Right lobe of liver (tissue), 4 donors: ENCODE measurements around the gene IQSEC3.

Experiments
- POLR2A ChIP-seq: fragments of 450-650 bp; IDR thresholded peaks from one replicate; pipeline ENCODE4 v1.6.1; 2017; ENCODE audit warnings: antibody characterized with exemption, mild to moderate bottlenecking
- TF ChIP-seq, protein P1 (sequence below), 4 donors: fragments of 200-600 bp in 3 of 4; fragments of 450-650 bp in 1 of 4; IDR thresholded peaks; one replicate each; pipeline versions ENCODE4 v1.5.1 to v1.8.0; 2016 to 2022; ENCODE audit warnings: antibody characterized with exemption in 4 of 4, mild to moderate bottlenecking in 2 of 4
- donor health status: DM: no; HTN: no; CAD: no.
- donor health status: DM: no; HTN: no; CAD: no.
- donor health status: DM: no; HTN: yes; CAD: no.

DNA sequence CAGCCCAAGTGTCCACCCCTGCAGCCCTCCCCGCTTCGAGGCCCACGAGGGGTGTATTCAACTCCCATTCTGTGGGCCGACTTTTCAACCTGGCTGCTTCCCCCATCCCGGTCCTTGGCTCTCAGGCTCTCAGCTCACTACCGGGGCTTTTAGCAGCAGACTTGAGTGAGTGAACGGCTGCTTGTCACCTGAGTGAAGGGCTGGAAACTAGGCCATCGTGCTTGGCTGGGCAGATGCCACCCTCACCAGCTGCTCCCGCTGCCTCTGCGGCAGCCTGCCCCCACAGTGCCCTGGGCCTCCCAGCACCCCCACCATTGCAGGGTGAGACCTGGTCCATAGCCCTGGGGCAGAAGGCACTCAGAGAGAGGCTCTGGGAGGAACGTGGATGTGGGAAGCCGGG, 87.5 kb downstream of the IQSEC3 start:
- TF ChIP-seq, protein P1, sequence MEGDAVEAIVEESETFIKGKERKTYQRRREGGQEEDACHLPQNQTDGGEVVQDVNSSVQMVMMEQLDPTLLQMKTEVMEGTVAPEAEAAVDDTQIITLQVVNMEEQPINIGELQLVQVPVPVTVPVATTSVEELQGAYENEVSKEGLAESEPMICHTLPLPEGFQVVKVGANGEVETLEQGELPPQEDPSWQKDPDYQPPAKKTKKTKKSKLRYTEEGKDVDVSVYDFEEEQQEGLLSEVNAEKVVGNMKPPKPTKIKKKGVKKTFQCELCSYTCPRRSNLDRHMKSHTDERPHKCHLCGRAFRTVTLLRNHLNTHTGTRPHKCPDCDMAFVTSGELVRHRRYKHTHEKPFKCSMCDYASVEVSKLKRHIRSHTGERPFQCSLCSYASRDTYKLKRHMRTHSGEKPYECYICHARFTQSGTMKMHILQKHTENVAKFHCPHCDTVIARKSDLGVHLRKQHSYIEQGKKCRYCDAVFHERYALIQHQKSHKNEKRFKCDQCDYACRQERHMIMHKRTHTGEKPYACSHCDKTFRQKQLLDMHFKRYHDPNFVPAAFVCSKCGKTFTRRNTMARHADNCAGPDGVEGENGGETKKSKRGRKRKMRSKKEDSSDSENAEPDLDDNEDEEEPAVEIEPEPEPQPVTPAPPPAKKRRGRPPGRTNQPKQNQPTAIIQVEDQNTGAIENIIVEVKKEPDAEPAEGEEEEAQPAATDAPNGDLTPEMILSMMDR (IDR thresholded peaks at IDR 0.05) = no peak
- TF ChIP-seq POLR2A = no peak
